HL-60 (cell line): ENCODE measurements around the gene RPUSD3.
"Not testable (repeated sequence)": the region's sequence is repeated elsewhere in the genome, so short reads cannot be mapped to it uniquely, and the experiment has no call there.

Experiments
- DNase-seq, 2 experiments: peaks; one replicate each; pipeline ENCODE4 v3.0.0-alpha.2; 2010 to 2020; ENCODE audit warnings: low read depth in 1 of 2, low spot score in 1 of 2
- H3K27ac ChIP-seq: fragments of 250-450 bp; sonication (Bioruptor Pico); replicated peaks from 2 replicates; pipeline ENCODE4 v1.5.1; 2020; ENCODE audit warnings: mild to moderate bottlenecking, moderate library complexity
- H3K27me3 ChIP-seq: fragments of 250-450 bp; sonication (Bioruptor Pico); 2 replicates; pipeline ENCODE4 v1.5.1; 2021; ENCODE audit warnings: mild to moderate bottlenecking, moderate library complexity; ENCODE audit not compliant: insufficient read depth, poor library complexity, severe bottlenecking
- H3K4me3 ChIP-seq: replicated peaks from 2 replicates; pipeline ENCODE4 v1.5.1; 2011; ENCODE audit warnings: mild to moderate bottlenecking, control low read depth, low read length; ENCODE audit not compliant: insufficient read depth
- CTCF ChIP-seq: IDR thresholded peaks from one replicate; pipeline ENCODE4 v1.5.1; 2011; ENCODE audit warnings: low read length, control low read depth, inconsistent platforms; ENCODE audit not compliant: insufficient read depth
- GABPA ChIP-seq: IDR thresholded peaks from 2 replicates; pipeline ENCODE4 v1.6.1; 2012; ENCODE audit warnings: low read depth
- POLR2AphosphoS5 ChIP-seq: IDR thresholded peaks from 2 replicates; pipeline ENCODE4 v1.6.1; 2012; ENCODE audit warnings: low read depth
- REST ChIP-seq: IDR thresholded peaks from 2 replicates; pipeline ENCODE4 v1.6.1; 2012; ENCODE audit warnings: low read depth; ENCODE audit not compliant: insufficient replicate concordance
- SPI1 ChIP-seq: IDR thresholded peaks from 2 replicates; pipeline ENCODE4 v1.6.1; 2012; ENCODE audit warnings: low read depth, mild to moderate bottlenecking, borderline replicate concordance

The RPUSD3 gene

GRCh38 chr3:9852528-9852927 lies 8.7 kb upstream of the RPUSD3 start:
- Histone ChIP-seq H3K4me3 (no peak overlapping the region), H3K27me3 (no peaks in the 10 kb centered on the region), H3K27ac (no peak overlapping the region)
- TF ChIP-seq REST (no peak), CTCF (no peak), GABPA (no peak), SPI1 (no peak), POLR2AphosphoS5 (no peak)
- no peak for DNase-seq

GRCh38 chr3:9851926-9852325 lies 8.1 kb upstream of the RPUSD3 start:
- DNase-seq, H3K27me3 ChIP-seq: not testable (repeated sequence)

GRCh38 chr3:9851383-9851782 lies 7.6 kb upstream of the RPUSD3 start:
- H3K27ac ChIP-seq, H3K27me3 ChIP-seq, H3K4me3 ChIP-seq, DNase-seq: not testable (repeated sequence)

More at GRCh38 chr3:9851926-9852325, 8.1 kb upstream of the RPUSD3 start:
- not testable (repeated sequence) for H3K4me3 ChIP-seq, H3K27ac ChIP-seq

GRCh38 chr3:9848860-9849259 lies 5.1 kb upstream of the RPUSD3 start:
- H3K27ac ChIP-seq, H3K27me3 ChIP-seq, H3K4me3 ChIP-seq: not testable (repeated sequence)
- peak in 1 of 2 experiments; percentile 28 for DNase-seq

GRCh38 chr3:9847870-9848269 lies 4.1 kb upstream of the RPUSD3 start:
- H3K4me3 ChIP-seq, H3K27ac ChIP-seq, H3K27me3 ChIP-seq, DNase-seq: not testable (repeated sequence)

GRCh38 chr3:9846931-9847488 lies 3.2 kb upstream of the RPUSD3 start:
- TF ChIP-seq POLR2AphosphoS5 (no peak), REST (no peak), CTCF (no peak), GABPA (no peak), SPI1 (no peak)
- Histone ChIP-seq H3K27ac (no peak overlapping the region), H3K4me3 (no peak overlapping the region), H3K27me3 (no peaks in the 10 kb centered on the region)
- DNase-seq, result no peak
